IMR-90 (cell line): ENCODE data around the gene RET. TPM values are rescaled to one million over a fixed set of nuclear protein-coding genes. Genes with fewer than 3 reads are reported as not detected.

ENCODE experiments used
- ATAC-seq: fragments of 200-7000 bp; cut with Tn5 transposase; 2 replicates; pipeline ENCODE4 v1.9.1; 2020; ENCODE audit warnings: low read depth, mild to moderate bottlenecking, moderate library complexity
- BruUV-seq: library from RNA; stranded (reverse); fragments of 400-500 nt; replicated peaks from 2 replicates; lab custom pipeline; 2021; lab: Mats Ljungman, UMichigan
- CTCF ChIA-PET: fragments of 300-600 bp; formaldehyde crosslinking; extraction: SDS; loops from one replicate; lab custom pipeline; 2021; ENCODE audit warnings: antibody characterized with exemption; lab: Yijun Ruan, JAX
- POLR2A ChIA-PET: fragments of 300-600 bp; sonication (Branson Sonifier 250); formaldehyde crosslinking; loops from one replicate; lab custom pipeline; 2022; ENCODE audit warnings: antibody characterized with exemption; ENCODE audit not compliant: unreplicated experiment; lab: Charles Lee
- DNase-seq: peaks from one replicate; pipeline ENCODE4 v3.0.0; 2013
- H2AFZ ChIP-seq: replicated peaks from 2 replicates; pipeline ENCODE3; 2013; ENCODE audit warnings: low read length, mild to moderate bottlenecking; ENCODE audit not compliant: poor library complexity
- H2AK5ac ChIP-seq: 2 replicates; pipeline ENCODE4 v1.6.1; 2013; ENCODE audit warnings: low read depth, low read length, inconsistent platforms
- H2AK9ac ChIP-seq: replicated peaks from 2 replicates; pipeline ENCODE3; 2013; ENCODE audit warnings: mild to moderate bottlenecking, low read depth, low read length, moderate library complexity; ENCODE audit not compliant: poor library complexity
- H2BK120ac ChIP-seq: 2 replicates; pipeline ENCODE4 v1.6.1; 2013; ENCODE audit warnings: low read depth, low read length, inconsistent platforms
- H2BK15ac ChIP-seq: 3 replicates; pipeline ENCODE4 v1.6.1; 2013; ENCODE audit warnings: low read depth, low read length, inconsistent platforms
- H2BK20ac ChIP-seq: 2 replicates; pipeline ENCODE4 v1.6.1; 2013; ENCODE audit warnings: low read depth, mild to moderate bottlenecking, inconsistent platforms, low read length, moderate library complexity
- H2BK5ac ChIP-seq: 2 replicates; pipeline ENCODE4 v1.6.1; 2013; ENCODE audit warnings: mild to moderate bottlenecking, low read depth, low read length, inconsistent platforms; ENCODE audit not compliant: poor library complexity, severe bottlenecking
- H3K14ac ChIP-seq: replicated peaks from 2 replicates; pipeline ENCODE4 v1.6.1; 2013; ENCODE audit warnings: low read depth, low read length, inconsistent platforms
- H3K18ac ChIP-seq: 2 replicates; pipeline ENCODE4 v1.6.1; 2013; ENCODE audit warnings: low read depth, low read length, control low read depth
- H3K23ac ChIP-seq: 2 replicates; pipeline ENCODE4 v1.6.1; 2013; ENCODE audit warnings: low read depth, low read length, inconsistent platforms
- H3K27ac ChIP-seq: 2 replicates; pipeline ENCODE4 v1.5.1; 2013; ENCODE audit warnings: mild to moderate bottlenecking, control low read depth, low read length; ENCODE audit not compliant: insufficient read depth
- H3K27me3 ChIP-seq: 2 replicates; pipeline ENCODE4 v1.6.1; 2013; ENCODE audit warnings: low read length; ENCODE audit not compliant: control insufficient read depth, insufficient read depth
- H3K36me3 ChIP-seq: 2 replicates; pipeline ENCODE4 v1.6.1; 2013; ENCODE audit warnings: low read length, mixed read lengths; ENCODE audit not compliant: control insufficient read depth, insufficient read depth
- H3K4ac ChIP-seq: 2 replicates; pipeline ENCODE4 v1.6.1; 2013; ENCODE audit warnings: low read depth, low read length, inconsistent platforms
- H3K4me1 ChIP-seq: 2 replicates; pipeline ENCODE4 v1.6.1; 2013; ENCODE audit warnings: low read length, mixed read lengths; ENCODE audit not compliant: control insufficient read depth, insufficient read depth
- H3K4me2 ChIP-seq: 2 replicates; pipeline ENCODE4 v1.6.1; 2013; ENCODE audit warnings: low read depth, mild to moderate bottlenecking, control low read depth, low read length, moderate library complexity
- H3K4me3 ChIP-seq: 2 replicates; pipeline ENCODE4 v1.5.1; 2013; ENCODE audit warnings: low read depth, mild to moderate bottlenecking, control low read depth, low read length, moderate library complexity; ENCODE audit not compliant: insufficient read depth
- H3K56ac ChIP-seq: 2 replicates; pipeline ENCODE4 v1.6.1; 2013; ENCODE audit warnings: low read length, inconsistent platforms; ENCODE audit not compliant: insufficient read depth; ENCODE audit errors: extremely low read depth
- H3K79me1 ChIP-seq, 2 experiments: 2 replicates each; pipeline ENCODE4 v1.6.1; 2013; ENCODE audit warnings: low read length in 2 of 2, inconsistent platforms in 1 of 2, low read depth in 1 of 2
- H3K9ac ChIP-seq: 2 replicates; pipeline ENCODE4 v1.6.1; 2013; ENCODE audit warnings: low read depth, low read length, control low read depth
- H3K9me1 ChIP-seq: 2 replicates; pipeline ENCODE4 v1.6.1; 2013; ENCODE audit warnings: low read length, inconsistent platforms; ENCODE audit not compliant: insufficient read depth
- H3K9me3 ChIP-seq: 2 replicates; pipeline ENCODE4 v1.6.1; 2013; ENCODE audit warnings: low read length; ENCODE audit not compliant: control insufficient read depth, insufficient read depth
- H4K20me1 ChIP-seq: 2 replicates; pipeline ENCODE4 v1.6.1; 2013; ENCODE audit warnings: low read length, inconsistent platforms; ENCODE audit not compliant: insufficient read depth
- H4K5ac ChIP-seq: 2 replicates; pipeline ENCODE4 v1.6.1; 2013; ENCODE audit warnings: mild to moderate bottlenecking, low read depth, low read length, control low read depth
- H4K8ac ChIP-seq, 2 experiments: 2 replicates each; pipeline ENCODE4 v1.6.1; 2013; ENCODE audit warnings: low read depth in 2 of 2, low read length in 2 of 2, control low read depth in 1 of 2, inconsistent platforms in 1 of 2
- H4K91ac ChIP-seq: 2 replicates; pipeline ENCODE4 v1.6.1; 2013; ENCODE audit warnings: low read depth, low read length, inconsistent platforms; ENCODE audit not compliant: insufficient read depth
- MAFK ChIP-seq: IDR thresholded peaks from 2 replicates; pipeline ENCODE4 v1.6.1; 2012; ENCODE audit warnings: low read depth, low read length, improper control_type of control experiment
- MAZ ChIP-seq: IDR thresholded peaks from 2 replicates; pipeline ENCODE4 v1.6.1; 2012; ENCODE audit warnings: low read depth, mild to moderate bottlenecking, low read length, improper control_type of control experiment, moderate library complexity, borderline replicate concordance
- WGBS, 2 experiments: methylation state at CpG; one replicate each; pipeline versions ENCODE4 v1.1.5 to v1.1.7; 2013; ENCODE audit warnings: missing lambda C conversion rate in 2 of 2; ENCODE audit not compliant: insufficient read length in 1 of 2; ENCODE audit errors: extremely low coverage in 2 of 2; 5-methylcytosine and 5-hydroxymethylcytosine counted together
- dilution Hi-C: fragments of 300-500 bp; cut with HindIII; formaldehyde crosslinking; loops from one replicate; pipeline ENCODE4 v1.14.3; 2018; ENCODE audit warnings: low sequenced_read_pairs; ENCODE audit not compliant: unreplicated experiment
- in situ Hi-C: fragments of 300-500 bp; cut with MboI; formaldehyde crosslinking; loops from 3 replicates; pipeline ENCODE4 v1.14.3; 2019; ENCODE audit warnings: low sequenced_read_pairs, inconsistent platforms, mixed read lengths
- intact Hi-C: fragments of 100-400 bp; cut with micrococcal nuclease; formaldehyde crosslinking; loops from 2 replicates; pipeline ENCODE4 v1.10.0; 2022
- polyA plus RNA-seq, 3 experiments: library from polyadenylated mRNA; depleted of rRNA; stranded (reverse); fragments of >200 nt; gene quantifications; 2 replicates each; pipeline ENCODE4 v1.2.3, GENCODE V29; 2012; ENCODE audit warnings: low replicate concordance in 1 of 3
- total RNA-seq: library from RNA; depleted of rRNA; stranded (reverse); fragments of >200 nt; gene quantifications from 2 replicates; pipeline ENCODE4 v1.2.3, GENCODE V29; 2012

The RET gene
- total and polyA plus RNA-seq, 2 of the 4 experiments (the other 2 are of a cell fraction), result 0.10 to 0.18 TPM

DNA sequence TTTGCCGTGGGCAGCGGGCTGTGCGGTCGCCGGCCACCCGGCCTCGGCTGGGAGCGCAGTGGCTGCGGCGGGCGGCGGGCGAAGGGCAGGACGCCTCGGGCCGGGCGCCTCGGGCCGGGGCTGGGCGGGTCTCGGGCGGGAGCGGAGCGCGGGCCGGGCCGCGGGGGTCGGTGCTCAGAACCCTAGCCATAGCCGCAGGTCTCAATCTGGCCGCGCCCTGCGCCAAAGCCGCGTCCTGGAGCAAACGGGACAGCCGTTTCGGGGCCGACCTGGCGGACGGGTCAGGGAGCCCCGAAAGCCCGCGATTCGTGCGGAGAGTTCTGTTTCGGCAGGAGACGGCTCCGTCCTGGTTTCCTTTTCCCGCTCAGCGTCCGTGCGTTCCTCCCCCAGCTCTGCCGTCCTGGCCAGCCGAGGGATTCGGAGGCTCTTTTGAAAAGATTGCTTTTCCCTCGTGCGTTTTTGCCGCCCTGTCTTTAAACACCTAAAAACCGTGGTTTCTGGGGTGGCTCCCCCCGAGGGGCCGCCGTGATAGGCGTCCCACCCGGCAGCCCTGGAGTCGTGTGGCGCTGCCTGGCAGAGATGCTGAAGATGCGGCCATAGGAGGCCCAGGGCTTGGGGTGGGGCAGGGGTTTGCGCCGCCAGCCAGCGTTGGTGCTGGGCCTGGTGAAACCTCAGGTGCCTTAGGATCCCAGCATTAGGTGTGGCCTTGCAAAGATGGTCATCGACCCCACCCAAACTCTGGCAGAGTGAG is 727 bp downstream of the RET start:
- no peak overlapping the region for H4K91ac ChIP-seq
- no peak overlapping the region for H3K9ac ChIP-seq
- DNase-seq (no peak), ATAC-seq (no peak)
- TF ChIP-seq MAZ (no peak), MAFK (no peak)
- ChIA-PET CTCF (no interaction called here), POLR2A (no interaction called here)
- H3K79me1 ChIP-seq, result no peaks in the 10 kb centered on the region
- no peaks in the 10 kb centered on the region for H4K20me1 ChIP-seq
- H3K9me3 ChIP-seq, result no peaks in the 10 kb centered on the region
- no peak overlapping the region for H2AK5ac ChIP-seq
- peak overlapping the region; percentile 63 for H2AFZ ChIP-seq
- H2BK15ac ChIP-seq, result no peak overlapping the region
- 6% methylated on average over 23 of the region's 72 CpGs; no CpG with 5 or more reads in 1 of the 2 experiments for WGBS, 2 experiments
- H4K8ac ChIP-seq, result no peak overlapping the region
- H3K18ac ChIP-seq, result no peak overlapping the region
- H3K4ac ChIP-seq, result no peak overlapping the region
- no peaks in the 10 kb centered on the region for H3K9me1 ChIP-seq
- no TSS peak for BruUV-seq
- intact Hi-C loops (no loop called here), dilution Hi-C loops (no loop called here), in situ Hi-C loops (no loop called here)
- H2BK120ac ChIP-seq, result no peak overlapping the region
- no peak overlapping the region for H2AK9ac ChIP-seq
- no peaks in the 10 kb centered on the region for H3K4me1 ChIP-seq
- H2BK5ac ChIP-seq, result no peak overlapping the region
- no peak overlapping the region; the same call in 1 of the 2 replicates for H3K4me2 ChIP-seq
- no peak overlapping the region for H2BK20ac ChIP-seq
- no peak overlapping the region for H3K4me3 ChIP-seq
- no peak overlapping the region for H3K56ac ChIP-seq
- no peak overlapping the region for H3K14ac ChIP-seq
- H4K5ac ChIP-seq, result no peak overlapping the region
- H3K27ac ChIP-seq, result no peak overlapping the region
- H3K27me3 ChIP-seq, result peaks cover 45% of the 10 kb centered on the region
- H3K36me3 ChIP-seq, result no peaks in the 10 kb centered on the region
- no peak overlapping the region for H3K23ac ChIP-seq
